MM.1S (cell line): ENCODE measurements around the gene SLC1A2.

Source experiments
- DNase-seq: peaks from one replicate; pipeline ENCODE4 v3.0.0-alpha.2; 2015
- H2AFZ ChIP-seq: fragments of 300-600 bp; sonication (generic); 2 replicates; pipeline ENCODE4 v1.6.0; 2016; ENCODE audit warnings: antibody characterized with exemption, low read length
- H3F3A ChIP-seq: fragments of 300-600 bp; sonication (generic); 2 replicates; pipeline ENCODE4 v1.6.1; 2016; ENCODE audit warnings: mild to moderate bottlenecking, antibody characterized with exemption, low read length, moderate library complexity, mixed read lengths; ENCODE audit not compliant: insufficient read depth
- H3K27ac ChIP-seq: fragments of 300-600 bp; sonication (generic); 2 replicates; pipeline ENCODE4 v1.5.1; 2016; ENCODE audit warnings: mild to moderate bottlenecking, low read length
- H3K27me3 ChIP-seq: fragments of 300-600 bp; sonication (generic); replicated peaks from 2 replicates; pipeline ENCODE4 v1.6.0; 2016; ENCODE audit warnings: low read length; ENCODE audit not compliant: insufficient read depth
- H3K36me3 ChIP-seq: fragments of 300-600 bp; sonication (generic); replicated peaks from 2 replicates; pipeline ENCODE4 v1.6.1; 2016; ENCODE audit warnings: mild to moderate bottlenecking, low read length, mixed read lengths; ENCODE audit not compliant: insufficient read depth
- H3K4me1 ChIP-seq: fragments of 300-600 bp; sonication (generic); 2 replicates; pipeline ENCODE4 v1.6.1; 2016; ENCODE audit warnings: low read length, mixed read lengths
- H3K4me2 ChIP-seq: fragments of 300-600 bp; sonication (generic); 2 replicates; pipeline ENCODE4 v1.6.0; 2016; ENCODE audit warnings: low read depth, low read length
- H3K4me3 ChIP-seq: fragments of 300-600 bp; sonication (generic); 2 replicates; pipeline ENCODE4 v1.5.1; 2016; ENCODE audit warnings: low read length, mixed read lengths
- H3K79me2 ChIP-seq: fragments of 300-600 bp; sonication (generic); 2 replicates; pipeline ENCODE4 v1.6.1; 2016; ENCODE audit warnings: mixed run types, low read length, mixed read lengths
- H3K9ac ChIP-seq: fragments of 300-600 bp; sonication (generic); 2 replicates; pipeline ENCODE4 v1.6.1; 2016; ENCODE audit warnings: low read length, mixed read lengths
- H3K9me2 ChIP-seq: fragments of 300-600 bp; sonication (generic); replicated peaks from 2 replicates; pipeline ENCODE4 v1.6.1; 2016; ENCODE audit warnings: mild to moderate bottlenecking, low read length, mixed read lengths; ENCODE audit not compliant: insufficient read depth
- H3K9me3 ChIP-seq: fragments of 300-600 bp; sonication (generic); replicated peaks from 2 replicates; pipeline ENCODE4 v1.6.1; 2016; ENCODE audit warnings: mild to moderate bottlenecking, low read length, mixed read lengths; ENCODE audit not compliant: insufficient read depth
- H4K20me1 ChIP-seq: fragments of 300-600 bp; sonication (generic); 2 replicates; pipeline ENCODE4 v1.6.1; 2016; ENCODE audit warnings: mild to moderate bottlenecking, low read length, moderate library complexity, mixed read lengths; ENCODE audit not compliant: insufficient read depth
- EZH2 ChIP-seq: fragments of 300-600 bp; sonication (generic); optimal IDR thresholded peaks from 2 replicates; pipeline ENCODE3; 2017; ENCODE audit warnings: low read depth, mild to moderate bottlenecking, antibody characterized with exemption, low read length, mixed read lengths
- EZH2phosphoT487 ChIP-seq: fragments of 300-600 bp; sonication (generic); IDR thresholded peaks from 2 replicates; pipeline ENCODE4 v1.6.1; 2018; ENCODE audit warnings: antibody characterized with exemption, low read length
- TF ChIP-seq, protein P1 (sequence below): fragments of 300-600 bp; sonication (generic); IDR thresholded peaks from 2 replicates; pipeline ENCODE4 v1.5.1; 2016; ENCODE audit warnings: antibody characterized with exemption, low read length, mixed read lengths

SLC1A2 gene

DNA sequence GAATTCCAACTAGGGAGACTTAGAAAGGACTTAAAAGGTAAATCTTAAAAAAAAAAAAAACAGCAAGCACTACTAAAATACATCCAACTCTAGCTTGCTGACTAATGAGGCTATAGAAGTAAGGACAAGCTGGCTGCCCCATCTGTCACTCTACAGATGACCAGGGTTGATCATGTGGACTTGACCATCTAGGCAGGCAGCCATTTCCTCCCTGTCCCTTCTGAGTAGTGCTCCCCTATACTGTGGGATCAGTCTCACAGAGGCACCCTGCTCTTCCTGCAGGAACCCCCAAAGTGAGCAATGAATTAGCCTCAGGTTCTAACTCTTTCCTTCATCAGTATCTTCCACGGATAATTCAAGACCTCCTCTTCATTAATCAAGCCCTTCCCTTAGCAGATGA is 12.3 kb downstream of the SLC1A2 start:
- DNase-seq: no peak
- H3K9me3 ChIP-seq: no peaks in the 10 kb centered on the region
- no peak overlapping the region for H2AFZ ChIP-seq
- no peak overlapping the region for H3K4me3 ChIP-seq
- no peaks in the 10 kb centered on the region for H3K27me3 ChIP-seq
- H3F3A ChIP-seq: no peaks in the 10 kb centered on the region
- TF ChIP-seq EZH2 (no peak), EZH2phosphoT487 (no peak)
- TF ChIP-seq, protein P1, sequence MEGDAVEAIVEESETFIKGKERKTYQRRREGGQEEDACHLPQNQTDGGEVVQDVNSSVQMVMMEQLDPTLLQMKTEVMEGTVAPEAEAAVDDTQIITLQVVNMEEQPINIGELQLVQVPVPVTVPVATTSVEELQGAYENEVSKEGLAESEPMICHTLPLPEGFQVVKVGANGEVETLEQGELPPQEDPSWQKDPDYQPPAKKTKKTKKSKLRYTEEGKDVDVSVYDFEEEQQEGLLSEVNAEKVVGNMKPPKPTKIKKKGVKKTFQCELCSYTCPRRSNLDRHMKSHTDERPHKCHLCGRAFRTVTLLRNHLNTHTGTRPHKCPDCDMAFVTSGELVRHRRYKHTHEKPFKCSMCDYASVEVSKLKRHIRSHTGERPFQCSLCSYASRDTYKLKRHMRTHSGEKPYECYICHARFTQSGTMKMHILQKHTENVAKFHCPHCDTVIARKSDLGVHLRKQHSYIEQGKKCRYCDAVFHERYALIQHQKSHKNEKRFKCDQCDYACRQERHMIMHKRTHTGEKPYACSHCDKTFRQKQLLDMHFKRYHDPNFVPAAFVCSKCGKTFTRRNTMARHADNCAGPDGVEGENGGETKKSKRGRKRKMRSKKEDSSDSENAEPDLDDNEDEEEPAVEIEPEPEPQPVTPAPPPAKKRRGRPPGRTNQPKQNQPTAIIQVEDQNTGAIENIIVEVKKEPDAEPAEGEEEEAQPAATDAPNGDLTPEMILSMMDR: no peak
- H3K36me3 ChIP-seq: no peaks in the 10 kb centered on the region
- H3K4me2 ChIP-seq: no peak overlapping the region
- no peak overlapping the region for H3K9ac ChIP-seq
- H3K9me2 ChIP-seq: no peaks in the 10 kb centered on the region
- H3K4me1 ChIP-seq: no peaks in the 10 kb centered on the region
- no peak overlapping the region for H3K27ac ChIP-seq
- H4K20me1 ChIP-seq: no peaks in the 10 kb centered on the region
- no peaks in the 10 kb centered on the region for H3K79me2 ChIP-seq

DNA sequence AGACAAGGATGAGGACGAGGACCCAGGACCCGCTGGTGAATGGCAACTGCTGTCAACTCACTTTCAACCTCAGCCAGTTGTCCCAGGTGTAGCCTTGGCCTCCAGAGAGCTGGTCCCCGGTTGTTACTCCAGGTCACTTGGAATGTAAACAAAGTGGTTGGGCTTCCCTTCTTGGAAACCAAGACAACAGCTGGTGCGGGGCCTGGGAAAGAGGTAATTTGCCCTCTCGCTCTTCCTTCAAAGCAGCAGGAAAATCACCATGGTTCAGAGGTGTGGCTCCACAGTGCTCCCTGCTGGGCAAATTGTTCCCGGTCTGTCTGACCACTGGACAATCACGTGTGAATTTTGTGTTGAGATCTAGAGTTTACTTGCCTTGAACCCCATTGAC is 15.0 kb downstream of the SLC1A2 start:
- Histone ChIP-seq H3K4me2 (peak overlapping the region; percentile 68), H3K36me3 (no peaks in the 10 kb centered on the region), H3K9me3 (no peaks in the 10 kb centered on the region), H3K9ac (peak overlapping the region; percentile 30; the same call in 1 of the 2 replicates), H3K4me1 (no peaks in the 10 kb centered on the region), H3K4me3 (peak overlapping the region; percentile 43), H4K20me1 (no peaks in the 10 kb centered on the region), H3K27me3 (no peaks in the 10 kb centered on the region), H3K27ac (no peak overlapping the region), H3K79me2 (no peaks in the 10 kb centered on the region), H3K9me2 (no peaks in the 10 kb centered on the region), H2AFZ (peak overlapping the region; percentile 71), H3F3A (no peaks in the 10 kb centered on the region)
- peak; percentile 30 for DNase-seq
- TF ChIP-seq, protein P1: peak; percentile 80
- TF ChIP-seq EZH2: no peak

DNA sequence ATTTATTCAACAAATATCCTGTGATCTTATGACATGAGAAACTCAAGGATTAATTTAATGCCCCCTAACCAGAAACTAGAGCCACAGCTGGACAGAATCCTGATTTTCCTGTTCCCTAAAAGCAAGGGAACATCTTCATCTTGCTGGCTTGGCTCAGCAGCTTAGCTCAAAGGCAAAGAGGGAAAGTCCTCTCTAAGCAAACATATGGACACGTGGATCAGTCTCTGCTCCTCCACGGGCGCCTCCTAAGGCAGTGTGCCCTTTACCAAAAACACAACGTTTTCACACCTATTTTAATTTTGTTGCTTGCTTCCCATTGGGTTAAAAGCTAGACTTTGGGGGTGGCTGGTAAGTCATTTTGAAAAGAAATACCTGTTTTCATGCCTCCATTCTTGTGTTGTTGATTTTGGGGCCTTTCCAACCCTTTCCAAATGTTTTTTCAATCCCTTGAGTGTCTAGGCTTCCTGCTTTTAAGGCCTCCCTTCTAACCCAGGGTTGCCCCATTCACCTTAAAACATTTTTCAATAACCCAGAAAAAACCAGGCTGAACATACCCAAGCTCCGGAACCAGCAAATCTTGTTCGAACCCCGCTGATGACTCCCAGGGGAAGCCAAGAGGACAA is 15.5 kb downstream of the SLC1A2 start:
- Histone ChIP-seq H3F3A (no peaks in the 10 kb centered on the region), H3K9me3 (no peaks in the 10 kb centered on the region), H4K20me1 (no peaks in the 10 kb centered on the region), H3K27me3 (no peaks in the 10 kb centered on the region), H3K4me1 (no peaks in the 10 kb centered on the region), H3K36me3 (no peaks in the 10 kb centered on the region), H2AFZ (no peak overlapping the region), H3K4me3 (no peak overlapping the region), H3K4me2 (no peak overlapping the region; the same call in 1 of the 2 replicates), H3K9me2 (no peaks in the 10 kb centered on the region), H3K79me2 (no peaks in the 10 kb centered on the region), H3K9ac (no peak overlapping the region), H3K27ac (no peak overlapping the region)
- TF ChIP-seq EZH2phosphoT487 (no peak), EZH2 (no peak)
- TF ChIP-seq, protein P1: no peak
- DNase-seq: no peak
